ENCODE results near the gene NOTCH2. TPM values are rescaled to one million over a fixed set of nuclear protein-coding genes. Genes with fewer than 3 reads are reported as not detected.
A peak's percentile ranks its signal among the peaks of the same experiment; 100 is the strongest.

NOTCH2 gene
- total and polyA plus RNA-seq, 9 of the 15 experiments (the other 6 are each of a cell fraction or from before 2014, with no cell fraction given): 0.04 to 1.2 (median 0.28) TPM; not detected in 1

DNA sequence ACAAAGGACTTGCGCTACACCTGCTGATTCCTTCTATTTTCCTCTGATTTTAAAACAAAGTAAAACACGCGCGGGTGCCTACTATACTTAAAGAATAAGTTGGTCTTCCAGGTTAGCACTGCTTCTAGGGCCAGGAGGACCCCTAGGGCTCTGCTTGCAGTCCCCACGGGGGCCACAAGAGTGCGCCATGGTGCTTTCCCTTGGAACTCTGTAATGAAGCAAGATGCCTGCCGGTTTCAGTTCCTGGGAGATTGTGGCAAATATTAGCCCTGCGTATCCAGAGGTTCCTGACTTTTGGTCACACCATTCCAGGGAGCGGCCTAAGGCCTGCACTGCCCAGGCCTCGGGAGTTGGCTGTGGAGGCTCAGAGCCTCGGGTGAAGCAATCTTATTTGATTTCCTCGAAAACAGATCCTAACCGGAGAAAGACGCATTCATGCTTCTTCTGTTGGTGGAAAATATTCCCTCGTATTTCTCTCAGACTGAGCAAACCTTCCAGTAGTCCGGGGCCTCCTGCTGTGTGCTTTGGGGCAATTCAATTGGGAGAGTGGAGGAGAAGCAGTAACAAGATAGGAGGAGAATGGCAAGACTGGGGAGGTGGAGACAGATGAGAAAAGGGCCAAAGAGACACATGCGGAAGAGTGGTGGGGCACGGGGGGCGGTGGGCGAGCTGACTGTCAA lies 198.4 kb downstream of the NOTCH2 start (continued):
- TF ChIP-seq, protein P1, sequence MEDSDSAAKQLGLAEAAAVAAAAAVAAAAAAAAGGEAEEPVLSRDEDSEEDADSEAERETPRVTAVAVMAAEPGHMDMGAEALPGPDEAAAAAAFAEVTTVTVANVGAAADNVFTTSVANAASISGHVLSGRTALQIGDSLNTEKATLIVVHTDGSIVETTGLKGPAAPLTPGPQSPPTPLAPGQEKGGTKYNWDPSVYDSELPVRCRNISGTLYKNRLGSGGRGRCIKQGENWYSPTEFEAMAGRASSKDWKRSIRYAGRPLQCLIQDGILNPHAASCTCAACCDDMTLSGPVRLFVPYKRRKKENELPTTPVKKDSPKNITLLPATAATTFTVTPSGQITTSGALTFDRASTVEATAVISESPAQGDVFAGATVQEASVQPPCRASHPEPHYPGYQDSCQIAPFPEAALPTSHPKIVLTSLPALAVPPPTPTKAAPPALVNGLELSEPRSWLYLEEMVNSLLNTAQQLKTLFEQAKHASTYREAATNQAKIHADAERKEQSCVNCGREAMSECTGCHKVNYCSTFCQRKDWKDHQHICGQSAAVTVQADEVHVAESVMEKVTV (CRISPR knock-in tag; IDR thresholded peaks at IDR 0.05): peak; percentile 92
- no peak for TF ChIP-seq MECOM (CRISPR knock-in tag; IDR thresholded peaks at IDR 0.05)
- TF ChIP-seq KLF16 (IDR thresholded peaks at IDR 0.05): peak; percentile 61
- TF ChIP-seq ZNF140 (CRISPR knock-in tag; IDR thresholded peaks at IDR 0.05): no peak
- TF ChIP-seq ZNF134 (CRISPR knock-in tag; conservative IDR thresholded peaks at IDR 0.05): no peak
- TF ChIP-seq EHMT2 (IDR thresholded peaks at IDR 0.05): no peak
- TF ChIP-seq SETDB1 (IDR thresholded peaks at IDR 0.05; ENCODE audit: low read length): no peak
- TF ChIP-seq, protein P2, sequence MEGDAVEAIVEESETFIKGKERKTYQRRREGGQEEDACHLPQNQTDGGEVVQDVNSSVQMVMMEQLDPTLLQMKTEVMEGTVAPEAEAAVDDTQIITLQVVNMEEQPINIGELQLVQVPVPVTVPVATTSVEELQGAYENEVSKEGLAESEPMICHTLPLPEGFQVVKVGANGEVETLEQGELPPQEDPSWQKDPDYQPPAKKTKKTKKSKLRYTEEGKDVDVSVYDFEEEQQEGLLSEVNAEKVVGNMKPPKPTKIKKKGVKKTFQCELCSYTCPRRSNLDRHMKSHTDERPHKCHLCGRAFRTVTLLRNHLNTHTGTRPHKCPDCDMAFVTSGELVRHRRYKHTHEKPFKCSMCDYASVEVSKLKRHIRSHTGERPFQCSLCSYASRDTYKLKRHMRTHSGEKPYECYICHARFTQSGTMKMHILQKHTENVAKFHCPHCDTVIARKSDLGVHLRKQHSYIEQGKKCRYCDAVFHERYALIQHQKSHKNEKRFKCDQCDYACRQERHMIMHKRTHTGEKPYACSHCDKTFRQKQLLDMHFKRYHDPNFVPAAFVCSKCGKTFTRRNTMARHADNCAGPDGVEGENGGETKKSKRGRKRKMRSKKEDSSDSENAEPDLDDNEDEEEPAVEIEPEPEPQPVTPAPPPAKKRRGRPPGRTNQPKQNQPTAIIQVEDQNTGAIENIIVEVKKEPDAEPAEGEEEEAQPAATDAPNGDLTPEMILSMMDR (IDR thresholded peaks at IDR 0.05 in 2 of 3, conservative IDR thresholded peaks at IDR 0.05 in 1 of 3; ENCODE audit: insufficient read depth in 2 of 3, low read depth in 1 of 3, low read length in 3 of 3): peak; percentile 96 to 99 (median 98)
- no peak for TF ChIP-seq CBFB (CRISPR knock-in tag; IDR thresholded peaks at IDR 0.05)
- TF ChIP-seq TAF1 (IDR thresholded peaks at IDR 0.05; ENCODE audit: control insufficient read depth, extremely low read depth, insufficient read depth, low read length, severe bottlenecking): no peak
- no peak for TF ChIP-seq MTA1 (IDR thresholded peaks at IDR 0.05; ENCODE audit: borderline replicate concordance)
- TF ChIP-seq, protein P3, sequence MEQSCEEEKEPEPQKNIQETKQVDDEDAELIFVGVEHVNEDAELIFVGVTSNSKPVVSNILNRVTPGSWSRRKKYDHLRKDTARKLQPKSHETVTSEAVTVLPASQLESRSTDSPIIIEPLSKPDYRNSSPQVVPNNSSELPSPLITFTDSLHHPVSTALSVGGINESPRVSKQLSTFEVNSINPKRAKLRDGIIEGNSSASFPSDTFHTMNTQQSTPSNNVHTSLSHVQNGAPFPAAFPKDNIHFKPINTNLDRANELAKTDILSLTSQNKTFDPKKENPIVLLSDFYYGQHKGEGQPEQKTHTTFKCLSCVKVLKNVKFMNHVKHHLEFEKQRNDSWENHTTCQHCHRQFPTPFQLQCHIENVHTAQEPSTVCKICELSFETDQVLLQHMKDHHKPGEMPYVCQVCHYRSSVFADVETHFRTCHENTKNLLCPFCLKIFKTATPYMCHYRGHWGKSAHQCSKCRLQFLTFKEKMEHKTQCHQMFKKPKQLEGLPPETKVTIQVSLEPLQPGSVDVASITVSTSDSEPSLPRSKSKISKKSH (CRISPR knock-in tag; IDR thresholded peaks at IDR 0.05): no peak
- TF ChIP-seq, protein P4, sequence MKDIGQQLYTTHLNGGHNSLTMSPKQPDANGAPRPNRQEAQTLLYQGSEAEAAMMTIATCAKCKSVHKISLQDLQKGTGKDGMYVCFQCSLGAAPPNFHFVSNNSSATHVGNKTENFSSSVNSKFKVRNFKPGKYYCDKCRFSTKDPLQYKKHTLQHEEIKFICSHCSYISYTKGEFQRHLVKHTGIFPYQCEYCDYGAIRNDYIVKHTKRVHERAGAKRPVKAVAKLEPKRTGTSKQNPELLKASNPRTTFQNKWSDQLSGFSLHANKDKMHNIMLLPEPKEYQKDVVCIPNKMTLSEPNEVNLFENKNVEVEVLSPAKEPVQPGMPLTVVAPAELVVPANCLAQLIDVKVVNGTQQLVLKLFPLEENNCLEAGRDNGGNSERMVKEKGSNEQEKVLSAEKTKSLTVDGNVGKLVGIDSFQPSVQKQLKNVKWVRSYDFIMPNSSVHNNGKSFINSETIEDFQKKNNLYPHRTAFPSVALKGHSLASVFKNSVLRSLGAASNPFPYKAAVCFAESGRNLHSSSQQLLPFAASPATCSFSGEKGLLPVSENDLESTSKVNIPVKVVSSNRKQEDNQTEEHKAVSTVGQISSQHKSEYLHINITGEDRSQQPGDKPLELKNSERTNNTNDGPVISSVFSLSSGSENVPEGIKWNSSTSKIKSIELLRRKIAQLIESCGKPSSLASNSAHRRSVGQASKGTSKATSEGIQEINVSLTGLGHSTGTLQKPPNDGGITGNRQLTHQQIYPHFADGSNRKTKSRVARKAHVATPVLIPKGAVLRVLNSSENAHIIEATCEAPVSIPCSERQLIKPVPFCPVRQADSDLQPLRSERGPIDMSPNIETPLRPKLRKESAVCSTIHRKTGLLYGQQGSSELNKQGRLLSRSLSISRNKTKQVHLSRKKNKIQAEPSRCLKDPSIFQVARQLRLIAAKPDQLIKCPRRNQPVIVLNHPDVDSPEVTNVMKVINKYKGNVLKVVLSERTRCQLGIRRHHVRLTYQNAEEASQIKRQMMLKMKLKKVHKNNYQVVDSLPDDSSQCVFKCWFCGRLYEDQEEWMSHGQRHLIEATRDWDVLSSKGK (CRISPR knock-in tag; IDR thresholded peaks at IDR 0.05): no peak
- TF ChIP-seq ETV5 (CRISPR knock-in tag; IDR thresholded peaks at IDR 0.05; ENCODE audit: low read depth): no peak
- TF ChIP-seq, protein P5, sequence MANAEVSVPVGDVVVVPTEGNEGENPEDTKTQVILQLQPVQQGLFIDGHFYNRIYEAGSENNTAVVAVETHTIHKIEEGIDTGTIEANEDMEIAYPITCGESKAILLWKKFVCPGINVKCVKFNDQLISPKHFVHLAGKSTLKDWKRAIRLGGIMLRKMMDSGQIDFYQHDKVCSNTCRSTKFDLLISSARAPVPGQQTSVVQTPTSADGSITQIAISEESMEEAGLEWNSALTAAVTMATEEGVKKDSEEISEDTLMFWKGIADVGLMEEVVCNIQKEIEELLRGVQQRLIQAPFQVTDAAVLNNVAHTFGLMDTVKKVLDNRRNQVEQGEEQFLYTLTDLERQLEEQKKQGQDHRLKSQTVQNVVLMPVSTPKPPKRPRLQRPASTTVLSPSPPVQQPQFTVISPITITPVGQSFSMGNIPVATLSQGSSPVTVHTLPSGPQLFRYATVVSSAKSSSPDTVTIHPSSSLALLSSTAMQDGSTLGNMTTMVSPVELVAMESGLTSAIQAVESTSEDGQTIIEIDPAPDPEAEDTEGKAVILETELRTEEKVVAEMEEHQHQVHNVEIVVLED (CRISPR knock-in tag; IDR thresholded peaks at IDR 0.05): no peak
- TF ChIP-seq ATF1 (CRISPR knock-in tag; IDR thresholded peaks at IDR 0.05): no peak
- TF ChIP-seq ATF1 (tag; IDR thresholded peaks at IDR 0.05): no peak
- TF ChIP-seq PTTG1 (tag; IDR thresholded peaks at IDR 0.05; ENCODE audit: low read depth): no peak
- no peak for TF ChIP-seq RBM17 (IDR thresholded peaks at IDR 0.05; ENCODE audit: borderline replicate concordance, low read depth, low read length)

Data from K562 (cell line).